ENCODE measurements around the gene HSD17B3. TPM values are rescaled to one million over a fixed set of nuclear protein-coding genes. Genes with fewer than 3 reads are reported as not detected.
"Not testable (repeated sequence)": the region's sequence is repeated elsewhere in the genome, so short reads cannot be mapped to it uniquely, and the experiment has no call there.

HSD17B3 gene
- polyA plus RNA-seq, 1 donor, result 1.0 TPM

- DNase-seq (ENCODE audit: low read depth), result no peak
Measured at GRCh38 chr9:96195541-96195940, 106.4 kb downstream of the HSD17B3 start.

- no peak for DNase-seq (ENCODE audit: low read depth)
Measured at GRCh38 chr9:96193236-96193755, 108.7 kb downstream of the HSD17B3 start.

- no peak for DNase-seq (ENCODE audit: low read depth)
Measured at GRCh38 chr9:96192710-96193109, 109.3 kb downstream of the HSD17B3 start.

GRCh38 chr9:96189995-96190394, 112.0 kb downstream of the HSD17B3 start:
- DNase-seq (ENCODE audit: low read depth), result no peak

GRCh38 chr9:96189581-96189980, 112.4 kb downstream of the HSD17B3 start:
- DNase-seq (ENCODE audit: low read depth), result not testable (repeated sequence)

GRCh38 chr9:96188571-96188970, 113.4 kb downstream of the HSD17B3 start:
- no peak for DNase-seq (ENCODE audit: low read depth)

- no peak for DNase-seq (ENCODE audit: low read depth)
Measured at GRCh38 chr9:96187151-96187555, 114.8 kb downstream of the HSD17B3 start.

- no peak for DNase-seq (ENCODE audit: low read depth)
Measured at GRCh38 chr9:96186591-96187011, 115.4 kb downstream of the HSD17B3 start.

- DNase-seq (ENCODE audit: low read depth), result no peak
Measured at GRCh38 chr9:96185518-96186156, 116.3 kb downstream of the HSD17B3 start.

Other genes with a start within 250 kb of the HSD17B3 start
- gene SLC35D2, start 81.5 kb upstream of the HSD17B3 start, polyA plus RNA-seq (ENCODE audit: insufficient read length), result 26.1 TPM
- 5.2 TPM for gene ZNF367, start 116.2 kb upstream of the HSD17B3 start, polyA plus RNA-seq (ENCODE audit: insufficient read length)
- gene HABP4, start 148.0 kb upstream of the HSD17B3 start, polyA plus RNA-seq (ENCODE audit: insufficient read length), result 11.9 TPM